Right kidney (tissue), 9 donors: ENCODE results near the gene SLC25A24.
"Not testable (repeated sequence)": the region's sequence is repeated elsewhere in the genome, so short reads cannot be mapped to it uniquely, and the experiment has no call there.

Experiments
- DNase-seq: peaks from one replicate; pipeline ENCODE4 v3.0.0-alpha.2; 2016
- long read RNA-seq, 8 donors: transcript quantifications; one replicate each; lab custom pipeline, GENCODE V29; 2026

SLC25A24 gene
- long read RNA-seq, donor 1, full-length matches to known transcripts, result 15 of 15 reads
- long read RNA-seq, donor 1, partial matches to known transcripts, result 0 of 15 reads
- long read RNA-seq, donor 1, other reads (novel, unspliced or antisense), result 0 of 15 reads
- long read RNA-seq, donor 2, full-length matches to known transcripts, result 9 of 9 reads
- long read RNA-seq, donor 2, partial matches to known transcripts, result 0 of 9 reads
- long read RNA-seq, donor 2, other reads (novel, unspliced or antisense), result 0 of 9 reads
- long read RNA-seq, donor 3, full-length matches to known transcripts, result 6 of 6 reads
- long read RNA-seq, donor 3, partial matches to known transcripts, result 0 of 6 reads
- long read RNA-seq, donor 3, other reads (novel, unspliced or antisense), result 0 of 6 reads
- long read RNA-seq, donor 4, full-length matches to known transcripts, result 11 of 18 reads
- long read RNA-seq, donor 4, partial matches to known transcripts, result 7 of 18 reads
- long read RNA-seq, donor 4, other reads (novel, unspliced or antisense), result 0 of 18 reads
- long read RNA-seq, donor 5, full-length matches to known transcripts, result 12 of 12 reads
- long read RNA-seq, donor 5, partial matches to known transcripts, result 0 of 12 reads
- long read RNA-seq, donor 5, other reads (novel, unspliced or antisense), result 0 of 12 reads
- long read RNA-seq, donor 6, full-length matches to known transcripts, result 18 of 24 reads
- long read RNA-seq, donor 6, partial matches to known transcripts, result 6 of 24 reads
- long read RNA-seq, donor 6, other reads (novel, unspliced or antisense), result 0 of 24 reads
- long read RNA-seq, donor 7, full-length matches to known transcripts, result 32 of 43 reads
- long read RNA-seq, donor 7, partial matches to known transcripts, result 11 of 43 reads
- long read RNA-seq, donor 7, other reads (novel, unspliced or antisense), result 0 of 43 reads
- long read RNA-seq, donor 8, full-length matches to known transcripts, result 17 of 24 reads
- long read RNA-seq, donor 8, partial matches to known transcripts, result 7 of 24 reads
- long read RNA-seq, donor 8, other reads (novel, unspliced or antisense), result 0 of 24 reads

DNA sequence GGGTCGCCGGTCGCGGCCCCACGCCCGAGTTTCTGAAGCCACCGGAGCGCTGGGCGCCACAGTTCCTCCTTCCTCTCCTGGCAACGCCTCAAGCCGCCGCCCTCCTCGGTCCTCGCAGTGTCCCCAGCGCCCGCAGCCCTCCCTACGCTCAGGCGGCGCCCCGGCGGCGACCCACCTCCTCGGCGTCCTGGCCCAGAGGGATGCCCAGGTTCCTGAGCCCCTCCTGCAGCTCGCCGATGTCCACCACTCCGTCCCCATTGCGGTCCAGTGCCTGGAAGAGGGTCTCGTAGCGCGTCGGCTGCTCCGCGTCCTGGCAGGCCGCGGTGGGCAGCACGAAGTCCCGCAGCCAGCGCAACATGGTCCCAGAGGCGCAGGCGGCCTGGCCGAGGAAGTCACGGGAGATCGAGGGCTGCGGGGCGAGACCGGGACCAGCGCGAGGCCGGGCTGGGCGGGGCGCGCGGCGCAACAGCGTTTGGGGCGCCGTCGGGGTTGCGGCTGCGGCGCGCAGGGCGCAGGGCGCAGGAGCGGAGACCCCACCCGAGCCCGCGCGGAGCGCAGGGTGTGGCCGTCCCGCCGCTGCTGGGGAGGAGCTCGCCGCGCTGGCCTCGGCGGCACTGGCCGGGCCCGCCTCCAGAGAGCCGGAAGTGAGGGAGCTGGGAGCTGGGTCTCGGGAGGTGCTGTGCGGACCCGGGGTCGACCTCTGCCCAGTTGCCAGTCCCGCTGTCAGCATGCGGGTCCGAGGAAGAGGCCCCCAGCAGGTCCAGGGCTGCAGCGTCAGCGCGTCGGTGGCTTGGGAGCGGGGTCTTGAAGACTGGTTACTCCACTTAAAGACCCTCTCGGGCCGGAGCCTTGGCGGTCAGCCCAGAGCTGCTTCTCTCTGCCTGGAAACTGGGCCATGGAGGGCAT, at the start of gene SLC25A24:
SLC25A24 (minus strand) TSS at position 563 of the 906 bp plus-strand sequence; CDS start at position 358, 205 bp downstream.
- DNase-seq, result peak; percentile 94

DNA sequence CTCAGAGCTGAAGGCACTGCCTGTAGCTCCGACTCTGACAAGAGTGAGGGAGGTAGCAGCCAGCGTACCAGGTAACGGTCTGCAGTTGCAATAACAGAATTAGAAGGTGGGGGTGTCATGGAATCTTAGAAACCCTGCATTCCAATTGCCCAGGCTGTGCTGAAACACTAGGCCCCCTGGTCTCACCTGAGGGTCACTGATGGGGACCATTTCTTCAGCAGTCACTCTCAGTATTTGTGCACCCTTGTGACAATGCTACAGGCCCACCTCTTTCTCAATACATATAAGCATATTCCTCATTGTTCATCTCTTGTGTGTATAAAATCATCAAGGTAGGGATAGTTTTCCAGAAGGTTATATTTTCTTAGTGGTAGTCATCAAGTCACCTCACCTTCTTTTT, 43.8 kb upstream of the SLC25A24 start, which contains the start of gene NBPF4:
NBPF4 (minus strand) TSS at position 101 of the 400 bp plus-strand sequence. CDS start 315 bp downstream, outside the sequence.
- DNase-seq, result not testable (repeated sequence)

DNA sequence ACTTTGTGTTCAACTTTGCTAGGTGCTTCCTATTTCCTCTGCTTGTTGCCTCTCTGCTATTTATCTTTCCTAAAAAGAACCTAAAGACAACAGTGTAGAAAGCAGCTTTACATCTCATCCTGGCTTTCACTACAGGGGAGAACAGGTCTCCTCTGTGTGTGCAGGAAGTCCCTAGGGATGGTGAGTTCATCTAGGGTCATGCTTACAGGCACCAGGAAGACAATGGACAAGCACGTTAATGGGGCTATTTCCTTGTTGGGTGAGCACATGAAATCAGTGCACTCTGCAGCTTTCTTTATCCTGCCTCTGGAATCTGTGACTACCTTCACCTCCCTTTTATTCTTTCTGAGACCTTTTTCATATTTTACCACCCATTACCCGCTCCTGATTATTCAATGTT, 39.3 kb upstream of the SLC25A24 start:
- DNase-seq, result not testable (repeated sequence)

DNA sequence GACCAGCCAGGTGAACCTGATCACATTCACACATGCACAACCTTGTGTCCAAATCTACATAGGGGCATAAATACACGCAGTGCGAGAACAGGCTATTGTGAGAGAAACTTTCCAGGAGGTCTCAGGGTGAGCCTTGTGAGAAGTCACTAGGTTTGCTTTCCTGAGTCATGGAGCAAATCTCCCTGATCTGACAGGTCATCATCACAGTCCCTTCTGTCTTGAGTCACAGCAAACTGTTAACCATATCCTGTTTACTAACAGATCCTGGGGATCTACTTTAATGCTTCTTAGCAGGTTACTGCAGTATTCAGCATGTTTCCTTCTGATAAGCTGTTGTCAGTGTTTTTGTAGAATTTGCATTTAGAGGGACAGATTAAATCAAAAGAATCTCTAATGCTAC, 35.2 kb upstream of the SLC25A24 start:
- not testable (repeated sequence) for DNase-seq

DNA sequence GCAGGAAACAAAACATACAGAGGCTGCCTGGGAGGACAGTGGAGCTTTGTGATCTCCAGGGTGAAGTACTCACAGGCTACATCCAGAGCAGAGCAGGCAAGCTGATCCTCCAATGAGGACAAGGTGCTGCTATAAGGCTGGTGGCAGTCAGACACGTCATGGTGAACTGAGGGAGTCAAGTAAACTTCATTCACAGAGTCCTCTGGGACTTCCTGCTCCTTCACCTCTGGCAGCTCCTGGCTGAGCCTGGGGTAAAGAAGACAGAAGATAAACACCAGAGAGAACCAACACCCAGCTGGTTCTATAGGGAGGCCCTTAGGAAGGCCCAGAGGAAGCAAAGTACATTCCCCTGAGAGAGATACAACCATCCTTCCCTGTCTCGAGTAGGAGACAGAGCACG, 32.0 kb upstream of the SLC25A24 start:
- not testable (repeated sequence) for DNase-seq

DNA sequence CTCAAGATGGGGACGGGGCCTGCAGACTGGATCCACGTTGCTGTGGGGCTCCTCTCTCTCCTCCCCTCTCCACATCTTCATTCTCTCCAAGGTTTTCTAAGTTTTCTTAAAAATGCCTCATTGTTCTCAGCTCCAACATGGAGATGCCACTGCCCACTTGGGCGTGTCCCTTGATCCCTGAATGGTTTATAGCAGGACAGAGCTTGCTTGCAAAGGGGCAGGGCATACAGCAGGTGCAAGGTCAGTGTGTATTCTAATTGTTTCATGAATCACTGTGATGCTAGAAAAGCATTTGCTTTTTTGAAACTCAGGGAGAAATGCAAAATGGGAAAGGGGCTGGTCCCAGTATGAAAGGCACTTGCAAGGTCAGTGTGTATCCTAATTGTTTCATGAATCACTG, 29.8 kb upstream of the SLC25A24 start:
- not testable (repeated sequence) for DNase-seq

DNA sequence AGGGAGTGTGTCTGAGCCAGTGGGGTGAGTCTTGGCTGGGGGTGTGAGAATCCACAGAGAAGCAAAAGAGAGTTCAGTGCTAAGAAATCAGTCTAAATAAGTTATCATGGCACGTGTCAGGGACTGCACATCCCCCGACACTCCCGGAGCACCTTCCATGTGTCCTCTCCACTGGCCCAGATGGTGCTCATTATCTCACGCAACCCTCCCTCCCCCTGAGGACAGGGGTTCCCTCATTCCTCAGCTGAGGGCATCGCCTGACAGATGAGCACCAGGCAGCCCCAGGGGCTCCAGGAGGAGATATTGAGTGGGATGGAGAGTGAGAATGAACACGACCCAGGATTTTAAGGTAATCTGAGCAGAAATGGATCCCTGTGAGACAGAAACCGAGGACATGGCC, 27.6 kb upstream of the SLC25A24 start:
- not testable (repeated sequence) for DNase-seq

DNA sequence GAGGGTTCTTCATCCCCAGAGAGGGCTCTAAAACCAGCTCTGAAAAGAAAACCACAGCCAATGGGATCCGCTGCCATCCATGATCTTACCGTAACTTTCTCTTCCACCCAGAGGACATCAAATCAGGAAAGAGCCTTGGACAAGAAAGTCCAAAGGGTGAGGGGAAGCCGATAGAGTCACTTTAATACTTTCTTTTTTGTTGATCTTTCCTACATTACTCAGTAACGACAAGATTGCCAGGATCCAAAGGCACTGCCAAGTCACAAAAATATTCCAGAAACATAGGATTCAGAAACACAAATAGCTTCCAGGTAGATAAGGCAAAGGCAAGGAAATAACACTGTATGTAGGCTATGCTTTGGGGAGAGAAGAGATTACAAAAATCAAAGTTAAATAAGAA, 26.7 kb upstream of the SLC25A24 start:
- DNase-seq, result not testable (repeated sequence)

DNA sequence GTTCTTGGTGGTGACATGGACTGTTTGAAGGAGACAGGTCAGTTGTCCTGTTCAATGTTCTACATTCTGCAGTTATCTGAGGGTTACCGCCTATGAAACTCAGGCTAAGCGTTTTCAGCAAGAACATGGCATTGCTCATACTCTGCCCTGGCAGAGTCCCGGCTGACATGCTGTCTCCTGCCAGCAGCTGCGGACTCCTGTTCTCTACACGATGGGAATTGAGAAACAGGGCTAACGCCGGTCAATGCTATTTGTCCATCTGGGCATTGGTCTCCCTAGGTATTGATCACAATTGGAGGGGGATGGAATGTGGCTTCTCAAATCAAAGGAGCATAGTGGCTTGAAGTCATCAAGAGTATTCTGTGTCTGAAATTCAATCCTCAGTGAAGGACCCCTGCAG, 23.1 kb upstream of the SLC25A24 start:
- not testable (repeated sequence) for DNase-seq

DNA sequence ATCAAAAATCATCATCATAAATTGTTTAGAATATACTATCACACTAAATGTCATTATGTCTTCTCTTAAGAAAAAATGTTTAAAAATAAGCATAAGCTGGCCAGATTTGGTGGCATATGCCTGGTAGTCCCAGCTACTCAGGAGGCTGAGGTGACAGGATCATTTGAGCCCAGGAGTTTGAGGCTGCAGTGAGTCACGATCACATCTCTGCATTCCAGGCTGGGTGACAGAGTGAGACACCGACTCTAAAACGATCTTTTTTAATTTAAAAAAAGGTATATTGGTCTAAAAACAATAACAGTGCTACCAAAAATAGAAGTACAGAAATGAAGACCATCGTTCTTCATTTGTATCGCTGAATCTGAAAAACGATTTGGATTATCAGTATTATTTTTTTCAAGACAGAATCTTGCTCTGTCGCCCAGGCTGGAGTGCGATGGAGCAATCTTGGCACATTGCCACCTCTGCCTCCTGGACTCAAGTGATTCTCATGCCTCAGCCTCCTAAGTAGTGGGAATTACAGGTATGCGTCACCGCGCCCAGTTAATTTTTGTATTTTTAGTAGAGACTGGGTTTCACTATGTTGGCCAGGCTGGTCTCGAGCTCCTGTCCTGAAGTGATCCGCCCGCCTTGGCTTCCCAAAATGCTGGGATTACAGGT, 17.5 kb upstream of the SLC25A24 start:
- not testable (repeated sequence) for DNase-seq

DNA sequence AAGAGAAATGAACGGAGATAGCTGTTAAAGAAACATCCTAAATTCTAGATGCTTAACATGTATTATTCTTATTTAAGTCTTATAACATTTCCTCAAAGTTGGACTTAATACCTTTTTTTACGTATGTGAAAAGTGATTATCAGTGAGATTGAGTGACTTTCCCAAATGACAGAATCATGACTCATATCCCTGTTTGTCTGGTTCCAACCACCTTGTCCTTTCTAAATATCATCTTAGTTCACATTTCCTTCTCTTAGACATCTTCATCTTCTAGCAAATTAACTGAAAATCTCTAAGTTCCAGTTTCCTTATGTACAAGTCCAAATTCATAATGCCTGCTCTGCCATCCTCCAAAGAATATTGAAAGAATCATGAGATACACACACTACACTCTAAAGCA, 16.9 kb upstream of the SLC25A24 start:
- not testable (repeated sequence) for DNase-seq

DNA sequence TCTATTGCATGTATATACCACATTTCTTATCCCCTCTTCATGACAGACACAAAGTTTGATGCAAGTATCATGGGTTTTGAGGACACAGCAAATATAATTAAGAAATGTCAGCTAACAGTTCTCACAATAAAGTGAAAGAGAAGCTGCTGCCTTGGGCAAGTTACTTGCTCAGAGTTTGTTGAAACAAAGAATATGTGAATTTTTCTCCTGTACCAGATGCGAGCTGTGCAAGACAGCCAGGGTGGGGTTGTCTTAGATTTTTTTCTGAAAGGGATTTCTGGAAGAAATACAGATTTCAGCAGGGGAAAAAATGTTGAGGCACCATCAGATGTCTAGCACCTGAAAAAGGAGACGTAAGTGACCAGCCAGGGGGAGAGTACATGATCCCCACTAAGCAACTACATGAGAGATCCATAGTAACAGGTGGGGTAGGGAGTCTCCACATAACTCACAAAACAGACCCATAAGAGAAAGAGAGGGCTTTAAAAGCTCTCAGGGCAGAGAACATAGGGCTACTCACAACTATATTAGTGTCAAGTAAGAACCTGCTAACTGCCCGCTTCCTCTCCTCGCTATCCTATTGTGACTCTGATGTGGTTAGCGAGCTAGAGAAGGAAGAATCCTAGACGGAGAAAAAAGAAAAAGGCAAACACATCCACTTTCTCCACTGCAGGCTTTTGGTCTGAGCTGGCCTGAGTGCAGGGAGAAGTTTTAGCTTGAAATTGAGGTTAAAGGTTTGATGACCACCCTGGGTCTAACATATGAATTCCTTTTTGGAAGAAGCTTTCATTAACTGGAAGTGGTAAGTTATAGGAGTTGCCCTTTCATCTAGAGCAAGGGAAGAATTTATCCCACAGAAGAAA, 16.1 kb upstream of the SLC25A24 start:
- not testable (repeated sequence) for DNase-seq

DNA sequence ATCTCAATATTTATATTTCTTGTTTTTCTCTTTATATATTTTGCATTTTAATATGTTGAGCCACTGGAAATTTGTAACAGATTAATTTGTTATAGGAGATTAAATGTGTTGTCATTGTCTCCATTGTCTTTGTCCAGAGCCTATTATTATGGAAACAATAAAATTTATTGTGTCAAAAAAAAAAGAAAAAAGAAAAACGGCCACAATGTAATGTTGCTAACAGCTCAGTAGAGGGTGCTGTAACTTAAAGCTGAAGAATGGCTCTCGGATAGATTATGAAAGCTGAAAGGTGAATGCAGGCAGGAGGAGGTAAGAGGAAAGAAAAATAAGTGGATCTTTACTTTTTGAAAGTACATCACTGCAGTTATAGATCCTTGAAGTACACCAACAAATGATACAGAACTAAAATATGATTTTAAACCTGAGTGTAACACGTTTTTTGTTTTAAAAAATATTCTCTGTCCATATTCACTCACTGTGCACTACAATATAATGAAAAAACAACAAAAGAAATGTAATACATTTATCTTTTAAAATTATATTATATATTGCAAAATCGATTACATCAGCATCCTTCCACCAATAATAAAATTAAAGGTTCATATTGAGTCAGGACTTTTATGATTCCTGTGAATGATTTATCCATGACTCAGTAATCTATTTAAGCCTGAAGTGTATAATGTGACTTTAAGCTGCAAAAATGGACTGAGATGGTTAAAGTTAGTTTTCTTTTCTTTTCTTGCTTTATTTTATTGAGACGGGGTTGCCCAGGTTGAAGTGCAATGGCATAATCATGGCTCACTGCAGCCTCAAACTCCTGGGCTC, 14.7 kb upstream of the SLC25A24 start:
- not testable (repeated sequence) for DNase-seq

DNA sequence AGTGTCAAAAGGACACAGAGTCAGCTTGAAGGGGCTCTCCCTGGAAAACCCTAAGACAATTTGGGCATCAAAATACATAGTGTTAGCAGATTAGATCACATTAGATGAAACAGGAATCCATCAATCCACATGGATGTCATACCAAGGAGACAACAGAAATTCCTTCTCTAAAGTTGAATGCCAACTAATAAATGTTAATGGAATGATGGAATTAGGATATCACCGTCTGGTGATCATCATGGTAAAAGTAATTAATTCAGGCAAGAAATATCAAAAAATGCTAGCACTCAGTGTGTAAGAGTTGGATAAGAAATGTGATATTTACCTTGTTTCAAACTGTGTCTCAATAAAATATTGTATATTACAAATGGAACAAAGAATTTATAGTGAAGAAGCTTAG, 10.9 kb upstream of the SLC25A24 start:
- DNase-seq, result no peak

DNA sequence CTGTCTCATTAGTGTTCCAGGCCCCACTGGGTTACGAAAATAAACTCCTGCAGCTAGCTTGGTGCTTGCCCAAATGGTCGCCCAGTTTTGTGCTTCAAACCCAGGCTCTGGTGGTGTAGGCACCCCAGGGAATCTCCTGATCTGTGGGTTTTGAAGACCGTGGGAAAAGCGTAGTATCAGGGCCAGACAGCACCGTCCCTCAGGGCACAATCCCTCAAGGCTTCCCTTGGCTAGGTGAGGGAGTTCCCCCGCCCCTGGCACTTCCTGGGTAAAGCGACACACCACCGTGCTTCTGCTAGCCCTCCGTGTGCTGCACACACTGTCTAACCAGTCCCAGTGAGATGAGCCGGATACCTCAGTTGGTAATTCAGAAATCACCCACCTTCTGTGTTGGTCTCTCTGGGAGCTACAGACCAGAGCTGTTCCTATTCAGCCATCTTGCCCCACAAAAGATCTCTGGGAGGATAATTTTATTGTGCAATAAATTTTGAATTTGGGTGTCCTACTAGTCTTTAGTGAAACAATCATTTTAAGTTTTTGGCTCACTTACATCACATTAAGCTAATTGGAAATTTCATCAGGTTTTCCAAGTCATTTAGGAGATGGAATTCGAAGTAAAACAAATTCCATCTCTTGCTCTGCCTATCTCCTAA, 9.4 kb upstream of the SLC25A24 start:
- no peak for DNase-seq

DNA sequence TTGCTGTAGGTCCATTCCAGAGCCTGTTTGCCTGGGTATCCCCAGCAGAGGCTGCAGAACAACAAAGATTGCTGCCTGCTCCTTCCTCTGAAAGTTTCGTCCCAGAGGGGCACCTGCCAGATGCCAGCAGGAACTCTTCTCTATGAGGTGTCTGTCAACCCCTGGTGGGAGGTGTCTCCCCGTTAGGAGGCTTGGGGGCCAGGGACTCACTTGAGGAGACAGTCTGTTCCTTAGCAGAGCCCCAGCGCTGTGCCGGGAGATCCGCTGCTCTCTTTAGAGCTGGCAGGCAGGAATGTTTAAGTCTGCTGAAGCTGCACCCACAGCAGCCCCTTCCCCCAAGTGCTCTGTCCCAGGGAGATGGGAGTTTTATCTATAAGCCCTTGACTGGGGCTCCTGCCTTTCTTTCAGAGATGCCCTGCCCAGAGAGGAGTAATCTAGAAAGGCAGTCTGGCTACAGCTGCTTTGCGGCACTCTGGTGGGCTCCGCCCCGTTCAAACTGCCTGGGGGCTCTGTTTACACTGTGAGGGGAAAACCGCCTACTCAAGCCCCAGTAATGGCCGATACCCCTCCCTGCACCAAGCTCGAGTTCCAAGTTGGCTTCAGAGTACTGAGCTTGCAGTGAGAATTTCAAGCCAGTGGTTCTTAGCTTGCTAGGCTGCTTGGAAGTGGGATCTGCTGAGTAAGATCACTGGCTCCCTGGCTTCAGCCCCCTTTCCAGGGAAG, 8.7 kb upstream of the SLC25A24 start:
- no peak for DNase-seq

DNA sequence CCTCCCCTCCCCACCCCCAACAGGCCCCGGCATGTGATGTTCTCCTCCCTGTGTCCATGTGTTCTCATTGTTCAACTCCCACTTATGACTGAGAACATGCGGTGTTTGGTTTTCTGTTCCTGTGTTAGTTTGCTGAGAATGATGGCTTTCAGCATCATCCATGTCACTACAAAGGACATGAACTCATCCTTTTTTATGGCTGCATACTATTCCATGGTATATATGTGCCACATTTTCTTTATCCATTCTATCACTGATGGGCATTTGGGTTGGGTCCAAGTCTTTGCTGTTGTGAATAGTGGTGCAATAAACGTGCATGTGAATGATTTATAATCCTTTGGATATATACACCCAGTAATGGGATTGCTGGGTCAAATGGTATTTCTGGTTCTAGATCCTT, 3.4 kb upstream of the SLC25A24 start:
- DNase-seq, result not testable (repeated sequence)

DNA sequence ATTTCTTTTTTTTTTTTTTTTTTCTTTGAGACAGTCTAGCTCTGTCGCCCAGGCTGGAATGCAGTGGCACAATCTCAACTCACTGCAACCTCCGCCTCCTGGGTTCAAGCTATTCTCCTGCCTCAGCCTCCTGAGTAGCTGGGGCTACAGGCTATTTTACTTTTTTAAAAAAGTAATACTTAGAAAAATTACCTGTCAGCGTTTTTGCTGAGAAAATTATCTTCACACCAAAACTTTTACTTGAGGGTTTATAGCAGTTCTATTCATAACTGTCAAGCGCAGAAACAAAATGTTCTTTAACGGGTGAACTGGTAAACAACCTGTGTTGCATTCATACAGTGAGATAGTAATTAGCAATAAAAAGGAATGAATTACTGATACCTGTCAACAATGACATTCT, 1.5 kb upstream of the SLC25A24 start:
- DNase-seq, result no peak
